ENCODE data around the gene APCDD1.

The APCDD1 gene

GRCh38 chr18:10482985-10483949 lies 28.8 kb downstream of the APCDD1 start:
- in situ Hi-C loops (cut with MboI; ENCODE audit: low sequenced_read_pairs, unreplicated experiment): no loop called here
- DNase-seq (ENCODE audit: low spot score): peak; percentile 84
- TF ChIP-seq CTCF (IDR thresholded peaks at IDR 0.05; ENCODE audit: borderline replicate concordance, control extremely low read depth, extremely low read depth, insufficient read depth, missing control alignments): no peak

GRCh38 chr18:10485475-10485874 lies 31.0 kb downstream of the APCDD1 start:
- TF ChIP-seq CTCF (IDR thresholded peaks at IDR 0.05; ENCODE audit: borderline replicate concordance, control extremely low read depth, extremely low read depth, insufficient read depth, missing control alignments): no peak
- in situ Hi-C loops (cut with MboI; ENCODE audit: low sequenced_read_pairs, unreplicated experiment): no loop called here
- DNase-seq (ENCODE audit: low spot score): no peak

DNA sequence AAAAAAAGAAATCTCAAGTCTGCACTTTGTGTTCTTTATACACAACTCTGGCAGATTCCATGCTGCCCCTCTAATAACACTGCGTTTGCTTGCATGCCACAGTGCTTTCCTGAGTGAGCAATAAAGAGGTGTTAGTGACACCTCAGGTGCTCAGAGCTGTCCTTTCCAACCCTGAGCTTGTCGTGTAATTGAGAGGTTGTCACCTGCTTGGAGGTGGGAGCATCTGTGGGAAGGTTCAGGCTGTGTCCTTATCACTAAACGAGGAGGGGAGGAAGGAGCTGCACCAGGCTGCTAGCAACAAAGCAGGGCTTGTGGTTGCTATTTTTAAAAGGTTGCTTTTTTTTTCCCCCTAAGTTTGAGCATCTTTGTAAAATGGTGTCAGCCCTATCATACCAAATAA lies 31.9 kb downstream of the APCDD1 start:
- in situ Hi-C loops (cut with MboI; ENCODE audit: low sequenced_read_pairs, unreplicated experiment): no loop called here
- no peak for TF ChIP-seq CTCF (IDR thresholded peaks at IDR 0.05; ENCODE audit: borderline replicate concordance, control extremely low read depth, extremely low read depth, insufficient read depth, missing control alignments)
- DNase-seq (ENCODE audit: low spot score): no peak

GRCh38 chr18:10487154-10487553 lies 32.7 kb downstream of the APCDD1 start:
- in situ Hi-C loops (cut with MboI; ENCODE audit: low sequenced_read_pairs, unreplicated experiment): no loop called here
- DNase-seq (ENCODE audit: low spot score): no peak
- no peak for TF ChIP-seq CTCF (IDR thresholded peaks at IDR 0.05; ENCODE audit: borderline replicate concordance, control extremely low read depth, extremely low read depth, insufficient read depth, missing control alignments)

- in situ Hi-C loops (cut with MboI; ENCODE audit: low sequenced_read_pairs, unreplicated experiment): no loop called here
- DNase-seq (ENCODE audit: low spot score): no peak
- TF ChIP-seq CTCF (IDR thresholded peaks at IDR 0.05; ENCODE audit: borderline replicate concordance, control extremely low read depth, extremely low read depth, insufficient read depth, missing control alignments): no peak
Measured at GRCh38 chr18:10488017-10488416, 33.6 kb downstream of the APCDD1 start.

- in situ Hi-C loops (cut with MboI; ENCODE audit: low sequenced_read_pairs, unreplicated experiment): no loop called here
- TF ChIP-seq CTCF (IDR thresholded peaks at IDR 0.05; ENCODE audit: borderline replicate concordance, control extremely low read depth, extremely low read depth, insufficient read depth, missing control alignments): peak; percentile 66
- DNase-seq (ENCODE audit: low spot score): peak; percentile 64
Measured at GRCh38 chr18:10490401-10491165, 36.1 kb downstream of the APCDD1 start.

Data from GM13976 (cell line).